ENCODE measurements around the gene TMEM108.

TMEM108 gene

GRCh38 chr3:133079621-133080020 is 41.4 kb downstream of the TMEM108 start:
- TF ChIP-seq CSDC2 (CRISPR knock-in tag; IDR thresholded peaks at IDR 0.05) (no peak), GLIS3 (CRISPR knock-in tag; IDR thresholded peaks at IDR 0.05) (no peak), CREB5 (CRISPR knock-in tag; IDR thresholded peaks at IDR 0.05; ENCODE audit: low read depth) (no peak), ZNF8 (CRISPR knock-in tag; IDR thresholded peaks at IDR 0.05) (no peak), ZFP3 (CRISPR knock-in tag; IDR thresholded peaks at IDR 0.05) (no peak), ZC3H10 (CRISPR knock-in tag; IDR thresholded peaks at IDR 0.05) (no peak), ESRRG (CRISPR knock-in tag; IDR thresholded peaks at IDR 0.05) (no peak), ZNF70 (CRISPR knock-in tag; IDR thresholded peaks at IDR 0.05) (no peak), ARNTL (CRISPR knock-in tag; IDR thresholded peaks at IDR 0.05; ENCODE audit: borderline replicate concordance, low read depth) (no peak), ISL1 (CRISPR knock-in tag; IDR thresholded peaks at IDR 0.05) (no peak), PPARA (CRISPR knock-in tag; IDR thresholded peaks at IDR 0.05; ENCODE audit: borderline replicate concordance) (no peak), TSHZ2 (CRISPR knock-in tag; IDR thresholded peaks at IDR 0.05) (no peak), POU6F1 (CRISPR knock-in tag; IDR thresholded peaks at IDR 0.05; ENCODE audit: borderline replicate concordance, low read depth) (no peak), BACH2 (CRISPR knock-in tag; IDR thresholded peaks at IDR 0.05; ENCODE audit: borderline replicate concordance) (no peak)
- no peak for ATAC-seq

- TF ChIP-seq ZNF8 (CRISPR knock-in tag; IDR thresholded peaks at IDR 0.05): no peak
- TF ChIP-seq RARB (CRISPR knock-in tag; IDR thresholded peaks at IDR 0.05): no peak
- no peak for TF ChIP-seq ISL1 (CRISPR knock-in tag; IDR thresholded peaks at IDR 0.05)
- TF ChIP-seq TCF4 (CRISPR knock-in tag; IDR thresholded peaks at IDR 0.05; ENCODE audit: borderline replicate concordance): no peak
- TF ChIP-seq BACH2 (CRISPR knock-in tag; IDR thresholded peaks at IDR 0.05; ENCODE audit: borderline replicate concordance): no peak
- TF ChIP-seq ZFP3 (CRISPR knock-in tag; IDR thresholded peaks at IDR 0.05): no peak
- TF ChIP-seq ARNTL (CRISPR knock-in tag; IDR thresholded peaks at IDR 0.05; ENCODE audit: borderline replicate concordance, low read depth): no peak
- TF ChIP-seq ESRRG (CRISPR knock-in tag; IDR thresholded peaks at IDR 0.05): no peak
- no peak for TF ChIP-seq TSHZ2 (CRISPR knock-in tag; IDR thresholded peaks at IDR 0.05)
- TF ChIP-seq CREB5 (CRISPR knock-in tag; IDR thresholded peaks at IDR 0.05; ENCODE audit: low read depth): no peak
- TF ChIP-seq CSDC2 (CRISPR knock-in tag; IDR thresholded peaks at IDR 0.05): no peak
- no peak for TF ChIP-seq POU6F1 (CRISPR knock-in tag; IDR thresholded peaks at IDR 0.05; ENCODE audit: borderline replicate concordance, low read depth)
- no peak for TF ChIP-seq SNAI2 (CRISPR knock-in tag; IDR thresholded peaks at IDR 0.05)
- no peak for TF ChIP-seq ZC3H10 (CRISPR knock-in tag; IDR thresholded peaks at IDR 0.05)
- TF ChIP-seq GLIS3 (CRISPR knock-in tag; IDR thresholded peaks at IDR 0.05): no peak
- TF ChIP-seq ZNF565 (CRISPR knock-in tag; conservative IDR thresholded peaks at IDR 0.05; ENCODE audit: low read depth): no peak
- no peak for TF ChIP-seq TOX (CRISPR knock-in tag; IDR thresholded peaks at IDR 0.05; ENCODE audit: borderline replicate concordance)
- TF ChIP-seq OSR1 (CRISPR knock-in tag; IDR thresholded peaks at IDR 0.05): no peak
- ATAC-seq: no peak
Observed at GRCh38 chr3:133081016-133081415, 42.8 kb downstream of the TMEM108 start.
